NCI-H446 treated with DMSO at 0.1 percent for 48 hours (cell line): Measurements from ENCODE around the gene MYCN.
A peak's percentile ranks its signal among the peaks of the same experiment; 100 is the strongest.
"Not testable (repeated sequence)": the region's sequence is repeated elsewhere in the genome, so short reads cannot be mapped to it uniquely, and the experiment has no call there.

Source experiments
- DNase-seq: peaks from one replicate; lab custom pipeline; 2025; lab: John Stamatoyannopoulos, UW

Gene MYCN

GRCh38 chr2:15907461-15908324, 32.7 kb upstream of the MYCN start:
- DNase-seq = no peak

GRCh38 chr2:15908371-15908770, 32.0 kb upstream of the MYCN start:
- no peak for DNase-seq

DNA sequence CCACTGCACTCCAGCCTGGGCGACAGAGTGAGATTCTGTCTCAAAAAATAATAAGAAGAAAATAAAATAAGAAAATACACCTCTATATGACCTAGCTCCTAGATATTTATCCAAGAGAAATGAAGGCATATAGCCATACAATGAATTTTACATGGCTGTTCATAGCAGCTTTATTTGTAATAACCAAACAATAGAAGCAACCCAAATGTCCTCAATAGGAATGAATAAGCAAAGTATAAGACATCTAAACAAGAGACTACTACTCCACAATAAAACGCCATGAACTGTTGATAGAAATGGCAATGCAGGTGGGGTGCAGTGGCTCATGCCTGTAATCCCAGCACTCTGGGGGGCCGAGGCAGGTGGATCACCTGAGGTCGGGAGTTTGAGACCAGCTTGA, 31.2 kb upstream of the MYCN start:
- DNase-seq = no peak

GRCh38 chr2:15909736-15910135, 30.6 kb upstream of the MYCN start:
- DNase-seq = no peak

GRCh38 chr2:15911270-15911669, 29.1 kb upstream of the MYCN start:
- DNase-seq = not testable (repeated sequence)

- no peak for DNase-seq
Observed at GRCh38 chr2:15911686-15912085, 28.7 kb upstream of the MYCN start.

DNA sequence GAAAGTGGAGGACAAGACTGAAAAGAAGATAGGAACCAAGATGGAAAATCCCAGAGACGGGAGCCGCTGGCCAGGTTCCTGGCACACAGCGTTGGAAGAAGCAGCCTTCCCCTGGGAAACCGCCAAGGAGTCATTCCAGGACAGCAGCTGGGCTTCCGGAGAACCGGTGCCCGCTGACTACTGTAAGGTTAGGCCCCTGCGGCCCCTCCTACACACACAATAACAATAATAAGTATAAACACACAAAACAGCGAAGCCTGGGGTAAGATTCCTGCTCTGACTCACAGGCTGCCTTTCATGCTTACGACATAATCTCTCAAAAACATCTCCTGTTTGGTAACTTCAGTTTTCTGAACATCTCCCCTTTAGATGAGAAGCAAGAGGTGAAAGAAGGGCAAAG, 28.1 kb upstream of the MYCN start:
- DNase-seq = no peak

GRCh38 chr2:15913146-15913545, 27.2 kb upstream of the MYCN start:
- no peak for DNase-seq

DNA sequence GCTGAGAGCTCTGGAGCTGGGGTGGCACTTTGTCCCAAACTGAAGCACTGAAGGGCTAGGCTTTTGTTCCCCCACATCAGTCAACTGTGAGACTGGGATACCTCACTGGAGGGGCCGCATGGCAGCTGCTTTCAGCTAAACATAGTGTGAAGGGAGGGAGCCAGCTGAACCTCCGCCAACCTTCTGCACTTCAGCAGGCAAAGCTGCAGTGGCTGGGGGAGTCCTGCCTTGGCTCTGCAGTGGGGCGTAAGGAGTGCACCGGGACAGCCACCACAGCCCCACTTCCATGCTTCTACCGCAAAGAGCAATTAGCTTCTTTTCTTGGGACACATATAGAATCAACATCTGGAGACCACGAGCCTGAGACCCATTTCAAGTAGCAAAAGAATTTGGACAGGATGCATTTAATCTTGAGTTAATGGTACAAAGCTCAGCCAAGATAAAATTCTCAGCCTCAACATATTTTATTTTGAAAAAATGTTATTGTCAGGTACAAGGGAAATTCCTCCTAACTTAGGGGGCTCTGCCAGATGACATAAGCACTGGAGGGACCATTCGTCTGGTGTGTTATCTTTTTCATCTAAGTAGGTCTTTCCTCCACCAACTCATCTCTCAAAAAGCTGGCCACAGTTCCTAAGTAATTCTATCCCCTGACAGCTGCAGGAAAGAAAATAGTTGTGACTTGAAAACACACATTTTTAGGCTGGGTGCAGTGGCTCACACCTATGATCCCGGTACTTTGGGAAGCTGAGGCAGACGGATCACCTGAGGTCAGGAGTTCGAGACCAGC, 25.6 kb upstream of the MYCN start:
- DNase-seq = peak; percentile 57

GRCh38 chr2:15915546-15915945, 24.8 kb upstream of the MYCN start:
- not testable (repeated sequence) for DNase-seq

DNA sequence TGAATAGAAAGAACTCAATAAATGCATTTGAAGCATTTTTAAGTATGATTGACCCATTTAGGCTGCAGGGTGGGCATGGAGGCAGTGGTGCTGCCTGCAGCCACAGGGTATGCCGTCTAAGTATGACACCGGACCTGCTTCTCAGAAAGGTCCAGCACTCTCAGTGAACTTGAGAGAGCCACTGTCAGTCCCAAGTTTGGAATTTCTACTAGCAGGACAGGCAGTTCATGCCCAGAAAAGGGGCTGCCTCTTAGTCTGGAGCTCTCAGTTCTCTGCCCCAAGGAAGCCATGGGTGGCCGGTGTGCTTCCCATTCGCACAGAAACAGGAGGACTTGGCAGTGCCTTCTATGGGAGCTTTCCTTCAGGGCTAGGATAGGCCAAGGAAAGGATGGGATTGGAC, 24.0 kb upstream of the MYCN start:
- DNase-seq = no peak

- DNase-seq = no peak
Observed at GRCh38 chr2:15918761-15919356, 21.5 kb upstream of the MYCN start.

DNA sequence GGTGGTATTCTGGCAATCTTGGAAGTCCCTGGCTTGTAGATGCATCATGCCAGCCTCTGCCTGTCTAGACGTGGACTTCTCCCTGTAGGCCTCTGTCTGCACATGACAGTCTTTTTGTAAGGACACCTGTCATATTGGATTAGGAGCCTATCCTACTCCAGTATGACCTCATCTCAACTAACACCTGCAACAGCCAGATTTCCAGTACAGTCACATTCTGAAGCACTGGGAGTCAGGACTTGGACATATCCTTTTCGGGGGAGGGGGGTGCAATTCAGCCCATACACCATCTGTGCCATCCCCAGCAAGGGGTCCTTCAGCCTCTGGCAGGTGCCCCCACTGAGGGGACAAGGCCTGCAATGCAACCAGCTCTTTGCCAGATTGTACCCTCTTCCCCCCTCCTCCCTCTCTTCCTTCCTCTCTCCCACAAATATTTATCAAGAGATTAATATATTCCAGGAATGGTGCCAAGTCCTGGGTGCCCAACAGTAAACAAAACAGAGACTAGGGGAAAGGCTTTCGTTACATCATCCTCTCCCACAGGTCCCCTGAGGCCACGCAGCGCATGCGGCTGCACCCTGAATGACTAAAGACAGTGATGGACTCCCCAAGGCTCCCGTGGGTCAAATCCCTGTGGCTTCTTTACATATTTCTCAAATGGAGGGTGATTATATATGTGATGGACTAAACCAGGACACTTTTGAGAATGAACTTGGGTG, 20.5 kb upstream of the MYCN start:
- DNase-seq = no peak

DNA sequence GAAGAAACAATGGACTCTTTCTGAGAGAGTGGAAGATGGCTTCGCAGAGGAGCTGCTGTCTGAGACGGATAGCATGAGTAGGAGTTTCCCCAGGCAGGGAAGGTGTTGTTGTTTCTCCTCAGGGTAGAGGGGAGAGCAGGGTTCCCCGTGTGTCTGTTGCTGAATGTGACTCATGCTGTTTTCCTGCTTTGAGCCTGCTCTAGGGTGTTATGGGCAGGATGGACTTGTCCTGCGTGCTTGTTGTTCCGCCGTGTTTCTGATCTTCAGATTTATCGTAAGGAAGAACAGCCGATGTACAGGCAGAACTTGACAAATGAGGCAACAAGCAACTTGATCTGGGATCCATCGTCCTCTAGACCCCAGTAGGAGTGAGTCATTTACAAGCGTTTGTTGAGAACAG, 19.7 kb upstream of the MYCN start:
- no peak for DNase-seq

DNA sequence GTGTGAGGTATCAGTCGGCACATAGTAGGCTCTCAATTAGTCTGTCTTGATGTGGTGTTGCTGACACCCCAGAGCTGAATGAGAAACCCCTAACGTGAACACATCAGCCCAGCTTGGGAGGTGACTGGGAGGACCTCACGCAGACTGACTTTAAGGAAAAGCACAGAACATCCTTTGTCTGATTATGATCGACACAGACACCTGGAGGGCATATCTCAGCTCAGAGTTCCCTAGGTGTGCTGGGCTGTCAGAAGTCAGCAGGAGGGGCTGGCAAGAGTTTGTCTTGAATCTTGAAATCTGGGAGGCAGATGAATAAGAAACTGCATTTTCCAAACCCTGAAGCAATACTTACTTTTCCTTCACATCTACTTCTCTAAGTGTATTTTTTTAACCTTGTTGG, 16.8 kb upstream of the MYCN start:
- no peak for DNase-seq

GRCh38 chr2:15925819-15926218, 14.5 kb upstream of the MYCN start:
- no peak for DNase-seq

GRCh38 chr2:15926252-15926651, 14.1 kb upstream of the MYCN start:
- no peak for DNase-seq

- DNase-seq = no peak
Observed at GRCh38 chr2:15927551-15928218, 12.7 kb upstream of the MYCN start.

DNA sequence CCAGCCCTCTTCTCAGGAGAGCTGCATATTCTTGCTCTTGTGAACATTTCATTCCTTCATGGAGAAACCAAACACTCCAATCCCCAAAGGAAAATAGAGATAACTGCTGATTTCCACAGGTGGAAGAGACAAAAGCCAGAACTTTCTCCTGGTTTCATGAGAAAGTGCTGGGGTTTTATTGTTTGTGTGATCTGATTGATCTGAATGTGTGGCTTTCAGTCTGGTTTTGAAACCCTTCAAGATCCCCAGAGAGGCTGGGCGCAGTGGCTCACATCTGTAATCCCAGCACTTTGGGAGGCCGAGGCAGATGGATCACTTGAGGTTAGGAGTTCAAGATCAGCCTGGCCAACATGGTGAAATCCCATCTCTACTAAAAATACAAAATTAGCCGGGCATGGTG, 11.3 kb upstream of the MYCN start:
- DNase-seq = not testable (repeated sequence)

DNA sequence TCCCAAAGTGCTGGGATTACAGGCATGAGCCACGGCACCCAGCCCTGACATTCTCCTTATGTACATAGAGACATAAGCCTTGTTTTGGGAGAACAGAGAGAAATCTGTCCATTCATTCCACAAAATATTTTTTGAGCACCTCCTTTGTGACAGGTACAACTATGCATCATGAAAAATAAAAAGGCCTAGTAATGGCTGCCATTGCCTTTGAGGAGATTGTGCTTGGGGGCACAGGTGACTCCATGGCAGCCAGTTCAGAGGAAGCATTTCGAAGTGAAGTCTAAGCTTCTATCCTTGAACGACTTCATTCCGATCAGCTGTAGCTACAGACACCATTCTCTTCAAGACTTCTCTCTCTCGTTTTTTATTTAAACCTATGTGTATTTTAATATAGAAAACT, 10.5 kb upstream of the MYCN start:
- no peak for DNase-seq

DNA sequence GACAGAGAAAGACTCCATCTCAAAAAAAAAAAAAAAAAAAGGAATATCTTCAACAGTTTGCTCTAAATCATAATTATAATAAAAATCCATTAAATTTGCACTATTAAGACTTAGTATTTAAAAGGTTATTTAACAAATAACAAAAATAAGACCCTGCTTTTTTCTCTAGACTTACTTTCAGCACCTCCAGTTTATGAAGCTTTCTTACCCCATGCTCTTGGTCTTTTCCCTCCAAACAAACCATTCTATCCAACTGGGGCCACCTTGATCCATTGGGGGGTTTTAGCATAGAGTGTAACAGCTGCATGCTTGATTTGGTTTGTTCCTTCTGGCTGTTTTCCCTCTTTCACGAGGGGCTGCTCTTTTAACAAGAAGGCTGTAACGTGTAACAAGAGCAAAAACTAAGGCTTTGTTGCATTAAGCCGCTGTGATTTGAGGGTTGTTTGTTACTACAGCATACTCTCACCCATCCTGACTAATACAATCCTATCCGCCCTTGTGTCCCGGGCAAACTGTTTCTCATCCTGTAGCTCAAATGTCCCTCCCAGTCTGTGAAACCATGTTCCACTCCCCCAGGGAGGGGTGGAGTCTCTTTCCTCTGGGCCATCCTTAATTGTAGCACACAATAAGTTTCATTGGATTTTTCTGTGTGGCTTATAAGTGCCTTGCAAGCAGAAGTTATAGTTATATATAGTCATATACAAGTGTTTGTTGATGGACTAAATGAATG, 9.6 kb upstream of the MYCN start:
- DNase-seq = no peak
